HepG2 (cell line): ENCODE results near the gene MAFF. TPM values are rescaled to one million over a fixed set of nuclear protein-coding genes. Genes with fewer than 3 reads are reported as not detected.

ENCODE experiments used
- CREB1 ChIP-seq, 2 experiments: fragments of 450-650 bp in 1 of 2; IDR thresholded peaks; 2 replicates each; pipeline ENCODE4 v1.6.1; 2016 to 2017; ENCODE audit warnings: control low read depth in 1 of 2, mild to moderate bottlenecking in 1 of 2, missing compliant biosample characterization in 1 of 2, missing genetic modification characterization in 1 of 2
- EP300 ChIP-seq, 3 experiments: sonication (generic) in 1 of 3; formaldehyde crosslinking in 1 of 3; IDR thresholded peaks; 2 replicates each; pipeline versions ENCODE4 v1.5.1 to v1.6.1; 2011 to 2020; ENCODE audit warnings: low read depth in 2 of 3, low read length in 2 of 3, borderline replicate concordance in 1 of 3, improper control_type of control experiment in 1 of 3, mild to moderate bottlenecking in 1 of 3, missing genetic modification reagents in 1 of 3, moderate library complexity in 1 of 3
- GPN1 ChIP-seq: sonication (generic); formaldehyde crosslinking; IDR thresholded peaks from 2 replicates; pipeline ENCODE4 v1.5.1; 2020; ENCODE audit warnings: missing genetic modification reagents, borderline replicate concordance
- HDAC2 ChIP-seq: sonication (generic); formaldehyde crosslinking; IDR thresholded peaks from 2 replicates; pipeline ENCODE4 v1.4.0; 2020; ENCODE audit warnings: missing genetic modification reagents
- KDM3A ChIP-seq: IDR thresholded peaks from 2 replicates; pipeline ENCODE4 v1.6.1; 2018; ENCODE audit warnings: low read depth, missing compliant biosample characterization
- POLR2A ChIP-seq, 2 experiments: IDR thresholded peaks; 2 replicates each; pipeline ENCODE4 v1.6.1; 2011; ENCODE audit warnings: low read depth in 2 of 2, low read length in 2 of 2, mild to moderate bottlenecking in 1 of 2, moderate library complexity in 1 of 2; ENCODE audit not compliant: insufficient read depth in 1 of 2
- RXRA ChIP-seq: sonication (generic); formaldehyde crosslinking; IDR thresholded peaks from 2 replicates; pipeline ENCODE4 v1.5.1; 2020; ENCODE audit warnings: missing genetic modification reagents
- SKI ChIP-seq: fragments of 450-650 bp; IDR thresholded peaks from one replicate; pipeline ENCODE4 v1.6.1; 2018; ENCODE audit warnings: mild to moderate bottlenecking; ENCODE audit not compliant: partially characterized antibody
- TAF15 ChIP-seq: fragments of 200-400 bp; formaldehyde crosslinking; IDR thresholded peaks from one replicate; pipeline ENCODE4 v1.6.1; 2018; ENCODE audit warnings: mild to moderate bottlenecking, low read depth, low read length; ENCODE audit not compliant: poor library complexity, severe bottlenecking
- ZBTB21 ChIP-seq: sonication (generic); formaldehyde crosslinking; IDR thresholded peaks from 2 replicates; pipeline ENCODE4 v1.4.0; 2020; ENCODE audit warnings: missing genetic modification reagents
- ZNF33A ChIP-seq: sonication (generic); formaldehyde crosslinking; IDR thresholded peaks from 2 replicates; pipeline ENCODE4 v1.5.1; 2020; ENCODE audit warnings: missing genetic modification reagents, mild to moderate bottlenecking, moderate library complexity, borderline replicate concordance
- ZNF567 ChIP-seq: sonication (generic); formaldehyde crosslinking; IDR thresholded peaks from 2 replicates; pipeline ENCODE4 v1.8.1; 2023; ENCODE audit warnings: mild to moderate bottlenecking, missing genetic modification reagents, borderline replicate concordance
- polyA plus RNA-seq, 8 experiments: library from polyadenylated mRNA; depleted of rRNA in 3 of 8; stranded (reverse) in 7 of 8; unstranded in 1 of 8; fragments of >200 nt; fragmentation: Illumina TruSeq in 4 of 8; extraction: Trizol in 4 of 8; gene quantifications; 2 replicates each; pipeline versions ENCODE4 v1.2.1 to v1.2.3, GENCODE V29; 2011 to 2016; ENCODE audit warnings: low read depth in 4 of 8, missing spikeins in 1 of 8, mixed read lengths in 1 of 8; ENCODE audit not compliant: insufficient read depth in 1 of 8
- total RNA-seq, 5 experiments: library from RNA; depleted of rRNA; stranded (reverse); fragments of >200 nt; fragmentation: Illumina TruSeq; extraction: Trizol; gene quantifications; 2 replicates each; pipeline ENCODE4 v1.2.3, GENCODE V29; 2016; ENCODE audit warnings: low read depth in 1 of 5
- TF ChIP-seq, protein P1 (sequence below): sonication (generic); formaldehyde crosslinking; IDR thresholded peaks from 2 replicates; pipeline ENCODE4 v1.4.0; 2020; ENCODE audit warnings: low read depth, missing genetic modification reagents
- TF ChIP-seq, protein P2 (sequence below): sonication (generic); formaldehyde crosslinking; IDR thresholded peaks from 2 replicates; pipeline ENCODE4 v1.5.0; 2020; ENCODE audit warnings: mild to moderate bottlenecking, missing genetic modification reagents
- TF ChIP-seq, protein P3 (sequence below): sonication (generic); formaldehyde crosslinking; IDR thresholded peaks from 2 replicates; pipeline ENCODE4 v1.4.0; 2020; ENCODE audit warnings: missing genetic modification reagents

Gene MAFF
- total and polyA plus RNA-seq, 2 of the 13 experiments (the other 11 are each of a cell fraction or from before 2014, with no cell fraction given): 5.4 to 14.3 TPM

DNA sequence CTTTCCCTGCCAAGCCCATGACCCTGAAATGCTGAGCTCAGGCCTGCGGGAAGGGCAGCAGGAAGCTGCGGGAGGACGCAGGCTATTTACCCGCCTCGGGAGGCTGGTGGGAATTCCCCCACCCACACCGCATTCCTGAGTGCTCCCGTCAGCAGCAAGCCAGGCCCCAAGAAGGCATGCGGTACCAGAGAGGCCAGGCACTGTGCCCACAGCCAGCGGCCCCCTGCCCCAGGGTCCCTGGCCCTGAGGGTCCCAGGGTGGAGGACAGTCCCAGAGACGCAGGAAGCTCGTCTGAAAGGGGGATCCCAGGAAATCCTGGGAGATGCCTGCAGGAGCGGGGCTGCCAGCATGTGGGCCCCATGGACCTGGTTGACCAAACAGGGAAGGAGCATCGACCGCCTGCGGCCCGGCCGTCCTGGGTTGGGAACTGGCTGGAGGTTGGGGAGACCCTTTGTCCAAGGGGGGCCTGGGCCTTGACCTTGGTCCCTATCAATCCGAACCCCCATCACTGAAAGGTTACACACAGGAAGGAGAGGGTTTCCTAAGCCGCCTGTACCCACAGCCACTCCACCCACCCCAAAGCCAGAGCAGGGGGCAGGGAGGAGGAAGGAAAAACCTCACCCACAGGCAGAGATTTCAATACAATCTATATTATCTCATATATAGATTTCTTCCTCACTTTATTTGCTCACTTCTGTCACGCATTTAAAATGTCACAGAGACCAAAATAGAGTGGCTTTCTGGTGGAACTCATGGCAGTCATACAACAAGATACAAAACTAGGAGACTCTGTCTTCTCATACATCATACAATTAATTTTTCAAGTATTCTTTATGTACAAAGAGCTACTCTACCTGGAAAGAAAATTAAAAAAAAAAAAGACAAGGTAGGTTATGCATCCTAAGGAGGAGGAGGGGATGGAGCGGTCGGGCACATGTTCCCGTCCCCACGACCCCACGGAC, 17.1 kb downstream of the MAFF start (continued):
- TF ChIP-seq, protein P1, sequence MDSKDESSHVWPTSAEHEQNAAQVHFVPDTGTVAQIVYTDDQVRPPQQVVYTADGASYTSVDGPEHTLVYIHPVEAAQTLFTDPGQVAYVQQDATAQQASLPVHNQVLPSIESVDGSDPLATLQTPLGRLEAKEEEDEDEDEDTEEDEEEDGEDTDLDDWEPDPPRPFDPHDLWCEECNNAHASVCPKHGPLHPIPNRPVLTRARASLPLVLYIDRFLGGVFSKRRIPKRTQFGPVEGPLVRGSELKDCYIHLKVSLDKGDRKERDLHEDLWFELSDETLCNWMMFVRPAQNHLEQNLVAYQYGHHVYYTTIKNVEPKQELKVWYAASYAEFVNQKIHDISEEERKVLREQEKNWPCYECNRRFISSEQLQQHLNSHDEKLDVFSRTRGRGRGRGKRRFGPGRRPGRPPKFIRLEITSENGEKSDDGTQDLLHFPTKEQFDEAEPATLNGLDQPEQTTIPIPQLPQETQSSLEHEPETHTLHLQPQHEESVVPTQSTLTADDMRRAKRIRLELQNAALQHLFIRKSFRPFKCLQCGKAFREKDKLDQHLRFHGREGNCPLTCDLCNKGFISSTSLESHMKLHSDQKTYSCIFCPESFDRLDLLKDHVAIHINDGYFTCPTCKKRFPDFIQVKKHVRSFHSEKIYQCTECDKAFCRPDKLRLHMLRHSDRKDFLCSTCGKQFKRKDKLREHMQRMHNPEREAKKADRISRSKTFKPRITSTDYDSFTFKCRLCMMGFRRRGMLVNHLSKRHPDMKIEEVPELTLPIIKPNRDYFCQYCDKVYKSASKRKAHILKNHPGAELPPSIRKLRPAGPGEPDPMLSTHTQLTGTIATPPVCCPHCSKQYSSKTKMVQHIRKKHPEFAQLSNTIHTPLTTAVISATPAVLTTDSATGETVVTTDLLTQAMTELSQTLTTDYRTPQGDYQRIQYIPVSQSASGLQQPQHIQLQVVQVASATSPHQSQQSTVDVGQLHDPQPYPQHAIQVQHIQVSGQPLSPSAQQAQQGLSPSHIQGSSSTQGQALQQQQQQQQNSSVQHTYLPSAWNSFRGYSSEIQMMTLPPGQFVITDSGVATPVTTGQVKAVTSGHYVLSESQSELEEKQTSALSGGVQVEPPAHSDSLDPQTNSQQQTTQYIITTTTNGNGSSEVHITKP: peak; percentile 56; the same call in 1 of the 2 replicates
- no peak for TF ChIP-seq TAF15
- no peak for TF ChIP-seq ZNF567 (CRISPR knock-in tag)
- peak in 1 of 2 experiments; percentile 29; a peak in 1 of 4 replicates for TF ChIP-seq POLR2A (IDR thresholded peaks at IDR 0.05; ENCODE audit: insufficient read depth in 1 of 2, low read depth in 2 of 2, low read length in 2 of 2)
- peak; percentile 60; the same call in 1 of the 2 replicates for TF ChIP-seq KDM3A
- TF ChIP-seq ZBTB21: no peak
- TF ChIP-seq, protein P2, sequence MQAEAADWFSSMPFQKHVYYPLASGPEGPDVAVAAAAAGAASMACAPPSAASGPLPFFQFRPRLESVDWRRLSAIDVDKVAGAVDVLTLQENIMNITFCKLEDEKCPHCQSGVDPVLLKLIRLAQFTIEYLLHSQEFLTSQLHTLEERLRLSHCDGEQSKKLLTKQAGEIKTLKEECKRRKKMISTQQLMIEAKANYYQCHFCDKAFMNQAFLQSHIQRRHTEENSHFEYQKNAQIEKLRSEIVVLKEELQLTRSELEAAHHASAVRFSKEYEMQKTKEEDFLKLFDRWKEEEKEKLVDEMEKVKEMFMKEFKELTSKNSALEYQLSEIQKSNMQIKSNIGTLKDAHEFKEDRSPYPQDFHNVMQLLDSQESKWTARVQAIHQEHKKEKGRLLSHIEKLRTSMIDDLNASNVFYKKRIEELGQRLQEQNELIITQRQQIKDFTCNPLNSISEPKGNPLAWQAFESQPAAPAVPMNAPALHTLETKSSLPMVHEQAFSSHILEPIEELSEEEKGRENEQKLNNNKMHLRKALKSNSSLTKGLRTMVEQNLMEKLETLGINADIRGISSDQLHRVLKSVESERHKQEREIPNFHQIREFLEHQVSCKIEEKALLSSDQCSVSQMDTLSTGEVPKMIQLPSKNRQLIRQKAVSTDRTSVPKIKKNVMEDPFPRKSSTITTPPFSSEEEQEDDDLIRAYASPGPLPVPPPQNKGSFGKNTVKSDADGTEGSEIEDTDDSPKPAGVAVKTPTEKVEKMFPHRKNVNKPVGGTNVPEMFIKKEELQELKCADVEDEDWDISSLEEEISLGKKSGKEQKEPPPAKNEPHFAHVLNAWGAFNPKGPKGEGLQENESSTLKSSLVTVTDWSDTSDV: 0 out of 2 replicates have a peak, but pooled peaks have one; percentile 73
- TF ChIP-seq ZNF33A: 0 out of 2 replicates have a peak, but pooled peaks have one; percentile 63
- peak; percentile 52; the same call in 1 of the 2 replicates for TF ChIP-seq HDAC2
- TF ChIP-seq, protein P3, sequence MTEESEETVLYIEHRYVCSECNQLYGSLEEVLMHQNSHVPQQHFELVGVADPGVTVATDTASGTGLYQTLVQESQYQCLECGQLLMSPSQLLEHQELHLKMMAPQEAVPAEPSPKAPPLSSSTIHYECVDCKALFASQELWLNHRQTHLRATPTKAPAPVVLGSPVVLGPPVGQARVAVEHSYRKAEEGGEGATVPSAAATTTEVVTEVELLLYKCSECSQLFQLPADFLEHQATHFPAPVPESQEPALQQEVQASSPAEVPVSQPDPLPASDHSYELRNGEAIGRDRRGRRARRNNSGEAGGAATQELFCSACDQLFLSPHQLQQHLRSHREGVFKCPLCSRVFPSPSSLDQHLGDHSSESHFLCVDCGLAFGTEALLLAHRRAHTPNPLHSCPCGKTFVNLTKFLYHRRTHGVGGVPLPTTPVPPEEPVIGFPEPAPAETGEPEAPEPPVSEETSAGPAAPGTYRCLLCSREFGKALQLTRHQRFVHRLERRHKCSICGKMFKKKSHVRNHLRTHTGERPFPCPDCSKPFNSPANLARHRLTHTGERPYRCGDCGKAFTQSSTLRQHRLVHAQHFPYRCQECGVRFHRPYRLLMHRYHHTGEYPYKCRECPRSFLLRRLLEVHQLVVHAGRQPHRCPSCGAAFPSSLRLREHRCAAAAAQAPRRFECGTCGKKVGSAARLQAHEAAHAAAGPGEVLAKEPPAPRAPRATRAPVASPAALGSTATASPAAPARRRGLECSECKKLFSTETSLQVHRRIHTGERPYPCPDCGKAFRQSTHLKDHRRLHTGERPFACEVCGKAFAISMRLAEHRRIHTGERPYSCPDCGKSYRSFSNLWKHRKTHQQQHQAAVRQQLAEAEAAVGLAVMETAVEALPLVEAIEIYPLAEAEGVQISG: peak; percentile 47
- peak; percentile 49 for TF ChIP-seq RXRA
- TF ChIP-seq CREB1 (IDR thresholded peaks at IDR 0.05): no peak
- peak; percentile 44; the same call in 1 of the 2 replicates for TF ChIP-seq CREB1 (CRISPR knock-in tag; IDR thresholded peaks at IDR 0.05)
- TF ChIP-seq EP300 (IDR thresholded peaks at IDR 0.05; ENCODE audit: low read depth in 2 of 2, low read length in 2 of 2): peak in 1 of 2 experiments; percentile 43; a peak in 1 of 4 replicates
- peak; percentile 70 for TF ChIP-seq EP300 (CRISPR knock-in tag; IDR thresholded peaks at IDR 0.05; ENCODE audit: borderline replicate concordance)
- TF ChIP-seq GPN1: no peak
- peak; percentile 41 for TF ChIP-seq SKI
